BE2C (cell line): Measurements from ENCODE around the gene NXPH4.

ENCODE experiments used
- DNase-seq: peaks from one replicate; pipeline ENCODE4 v3.0.0-alpha.2; 2020
- H3K27me3 ChIP-seq: fragments of 250-450 bp; sonication (Bioruptor Pico); 2 replicates; pipeline ENCODE4 v1.5.1; 2020; ENCODE audit warnings: mild to moderate bottlenecking
- H3K36me3 ChIP-seq: fragments of 250-450 bp; sonication (Bioruptor Pico); 2 replicates; pipeline ENCODE4 v1.5.1; 2020; ENCODE audit warnings: mild to moderate bottlenecking
- H3K4me1 ChIP-seq: fragments of 250-450 bp; sonication (Bioruptor Pico); 2 replicates; pipeline ENCODE4 v1.5.1; 2020
- H3K4me3 ChIP-seq: 2 replicates; pipeline ENCODE4 v1.5.1; 2011; ENCODE audit warnings: low read depth, low read length
- H3K9me3 ChIP-seq: fragments of 250-450 bp; sonication (Bioruptor Pico); 2 replicates; pipeline ENCODE4 v1.5.1; 2020
- CTCF ChIP-seq: IDR thresholded peaks from 2 replicates; pipeline ENCODE4 v1.5.1; 2012; ENCODE audit warnings: mild to moderate bottlenecking, low read depth, low read length

Gene NXPH4

DNA sequence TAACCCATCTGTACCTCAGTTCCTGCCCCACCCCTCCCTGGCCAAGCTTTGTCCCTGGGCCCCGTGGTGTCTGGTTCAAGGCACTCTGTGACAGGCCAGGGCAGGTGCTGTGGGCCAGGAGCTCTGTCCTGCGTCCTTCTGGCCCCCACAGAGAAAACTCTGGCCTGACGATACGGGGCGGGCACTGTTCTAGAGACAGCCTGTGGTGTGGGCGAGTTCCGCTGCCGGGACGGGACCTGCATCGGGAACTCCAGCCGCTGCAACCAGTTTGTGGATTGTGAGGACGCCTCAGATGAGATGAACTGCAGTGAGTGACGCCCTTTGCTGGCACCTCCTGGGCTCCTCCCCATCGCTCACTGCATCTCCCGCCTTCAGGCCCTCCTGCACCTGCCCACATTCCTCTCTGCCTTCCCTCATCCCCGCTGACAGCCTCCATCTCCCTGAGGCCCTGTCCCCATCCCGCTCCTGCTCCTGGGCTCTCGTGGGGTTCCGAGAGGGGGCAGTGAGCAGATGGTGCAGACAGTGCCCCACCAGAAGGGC is 22.8 kb upstream of the NXPH4 start:
- TF ChIP-seq CTCF = no peak
- Histone ChIP-seq H3K4me3 (no peak overlapping the region), H3K36me3 (no peaks in the 10 kb centered on the region), H3K27me3 (no peaks in the 10 kb centered on the region), H3K9me3 (no peaks in the 10 kb centered on the region), H3K4me1 (no peaks in the 10 kb centered on the region)
- DNase-seq = no peak

- Histone ChIP-seq H3K9me3 (no peaks in the 10 kb centered on the region), H3K36me3 (no peaks in the 10 kb centered on the region), H3K4me3 (no peak overlapping the region), H3K27me3 (no peaks in the 10 kb centered on the region), H3K4me1 (no peaks in the 10 kb centered on the region)
- DNase-seq = no peak
- TF ChIP-seq CTCF = no peak
These were observed 22.3 kb upstream of the NXPH4 start for GRCh38 chr12:57194253-57194652.

DNA sequence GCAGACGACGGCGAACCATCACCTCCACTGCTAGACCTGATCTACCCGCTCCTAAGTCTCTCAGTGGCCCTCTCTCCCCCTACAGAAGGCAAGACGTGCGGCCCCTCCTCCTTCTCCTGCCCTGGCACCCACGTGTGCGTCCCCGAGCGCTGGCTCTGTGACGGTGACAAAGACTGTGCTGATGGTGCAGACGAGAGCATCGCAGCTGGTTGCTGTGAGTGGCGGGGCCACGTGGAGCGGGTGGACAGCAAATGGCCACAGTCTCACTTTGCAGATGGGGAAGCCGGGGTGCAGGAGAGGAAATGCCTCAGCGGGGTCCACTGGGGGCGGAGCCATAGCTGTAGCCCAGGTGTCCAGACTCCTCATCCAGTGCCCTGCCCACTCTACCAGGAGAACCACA is 21.4 kb upstream of the NXPH4 start:
- no peaks in the 10 kb centered on the region for H3K36me3 ChIP-seq

GRCh38 chr12:57195611-57196371 is 20.8 kb upstream of the NXPH4 start:
- Histone ChIP-seq H3K36me3 (no peaks in the 10 kb centered on the region), H3K27me3 (no peaks in the 10 kb centered on the region), H3K4me1 (no peaks in the 10 kb centered on the region), H3K9me3 (no peaks in the 10 kb centered on the region), H3K4me3 (no peak overlapping the region)
- TF ChIP-seq CTCF = no peak
- no peak for DNase-seq

More for the DNA sequence above, 21.4 kb upstream of the NXPH4 start:
- no peak for DNase-seq
- H3K4me3 ChIP-seq = no peak overlapping the region
- H3K4me1 ChIP-seq = no peaks in the 10 kb centered on the region
- H3K9me3 ChIP-seq = no peaks in the 10 kb centered on the region
- no peaks in the 10 kb centered on the region for H3K27me3 ChIP-seq
- TF ChIP-seq CTCF = no peak

DNA sequence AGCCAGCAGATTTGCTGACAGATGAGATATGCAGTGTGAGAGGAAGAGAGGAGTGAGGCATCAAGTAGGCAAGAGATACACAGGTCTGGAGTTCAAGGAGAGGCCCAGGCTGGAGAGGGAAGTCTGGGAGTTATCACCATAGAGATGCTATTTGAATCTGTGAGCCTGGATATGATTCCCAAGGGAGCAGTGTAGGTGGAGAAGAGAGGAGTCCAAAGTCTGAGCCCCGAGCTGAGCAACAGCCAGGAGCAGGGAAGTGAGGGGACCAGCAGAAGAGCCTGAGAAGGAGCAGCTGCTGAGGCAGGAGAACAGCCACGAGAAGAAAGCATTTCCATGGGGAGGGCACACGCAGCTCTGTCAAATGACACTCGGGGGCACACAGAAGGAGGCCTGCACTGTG is 20.2 kb upstream of the NXPH4 start:
- Histone ChIP-seq H3K4me3 (no peak overlapping the region), H3K36me3 (no peaks in the 10 kb centered on the region), H3K4me1 (no peaks in the 10 kb centered on the region), H3K27me3 (no peaks in the 10 kb centered on the region), H3K9me3 (no peaks in the 10 kb centered on the region)
- no peak for DNase-seq
- TF ChIP-seq CTCF = no peak

- no peaks in the 10 kb centered on the region for H3K27me3 ChIP-seq
- no peaks in the 10 kb centered on the region for H3K4me1 ChIP-seq
- TF ChIP-seq CTCF = no peak
- no peak for DNase-seq
- no peaks in the 10 kb centered on the region for H3K36me3 ChIP-seq
- no peak overlapping the region for H3K4me3 ChIP-seq
- H3K9me3 ChIP-seq = no peaks in the 10 kb centered on the region
These were observed 19.6 kb upstream of the NXPH4 start for GRCh38 chr12:57196956-57197355.
